HG02870 (cell line): ENCODE measurements around the gene SLC22A14.
A peak's percentile ranks its signal among the peaks of the same experiment; 100 is the strongest.

Experiments used
- ATAC-seq: cut with Tn5 transposase; IDR thresholded peaks from one replicate; pipeline ENCODE4 v1.9.1; 2021; ENCODE audit warnings: mild to moderate bottlenecking, moderate library complexity; ENCODE audit not compliant: unreplicated experiment

The SLC22A14 gene

GRCh38 chr3:38343797-38344594 lies 61.9 kb downstream of the SLC22A14 start:
- ATAC-seq, result no peak

GRCh38 chr3:38345879-38346586 lies 63.9 kb downstream of the SLC22A14 start:
- peak; percentile 24 for ATAC-seq

- peak; percentile 97 for ATAC-seq
Observed at GRCh38 chr3:38346587-38347410, 64.7 kb downstream of the SLC22A14 start, which contains the start of gene XYLB. TSS of gene XYLB (plus strand) at chr3:38346785. CDS start at chr3:38346869, 84 bp downstream.

- ATAC-seq, result no peak
Observed at GRCh38 chr3:38347421-38348200, 65.5 kb downstream of the SLC22A14 start.

GRCh38 chr3:38348903-38349302 lies 66.8 kb downstream of the SLC22A14 start:
- no peak for ATAC-seq

GRCh38 chr3:38349684-38350359 lies 67.7 kb downstream of the SLC22A14 start:
- ATAC-seq, result no peak

- no peak for ATAC-seq
Observed at GRCh38 chr3:38353151-38353550, 71.1 kb downstream of the SLC22A14 start.

GRCh38 chr3:38354588-38355330 lies 72.7 kb downstream of the SLC22A14 start:
- no peak for ATAC-seq

- no peak for ATAC-seq
Observed at GRCh38 chr3:38359038-38359437, 76.9 kb downstream of the SLC22A14 start.

- ATAC-seq, result no peak
Observed at GRCh38 chr3:38360345-38360744, 78.3 kb downstream of the SLC22A14 start.

- ATAC-seq, result no peak
Observed at GRCh38 chr3:38361496-38361895, 79.4 kb downstream of the SLC22A14 start.

- ATAC-seq, result no peak
Observed at GRCh38 chr3:38362825-38363224, 80.7 kb downstream of the SLC22A14 start.

- ATAC-seq, result no peak
Observed at GRCh38 chr3:38364721-38365400, 82.8 kb downstream of the SLC22A14 start.

- ATAC-seq, result no peak
Observed at GRCh38 chr3:38365469-38366062, 83.5 kb downstream of the SLC22A14 start.

- no peak for ATAC-seq
Observed at GRCh38 chr3:38366082-38366481, 84.0 kb downstream of the SLC22A14 start.

- ATAC-seq, result no peak
Observed at GRCh38 chr3:38367779-38368178, 85.7 kb downstream of the SLC22A14 start.
